HPDE6-E6E7 (cell line): Measurements from ENCODE around the gene KRAS.

Source experiments
- DNase-seq: peaks from one replicate; pipeline ENCODE4 v3.0.0; 2011; ENCODE audit warnings: missing footprints; ENCODE audit errors: extremely low spot score

KRAS gene

DNA sequence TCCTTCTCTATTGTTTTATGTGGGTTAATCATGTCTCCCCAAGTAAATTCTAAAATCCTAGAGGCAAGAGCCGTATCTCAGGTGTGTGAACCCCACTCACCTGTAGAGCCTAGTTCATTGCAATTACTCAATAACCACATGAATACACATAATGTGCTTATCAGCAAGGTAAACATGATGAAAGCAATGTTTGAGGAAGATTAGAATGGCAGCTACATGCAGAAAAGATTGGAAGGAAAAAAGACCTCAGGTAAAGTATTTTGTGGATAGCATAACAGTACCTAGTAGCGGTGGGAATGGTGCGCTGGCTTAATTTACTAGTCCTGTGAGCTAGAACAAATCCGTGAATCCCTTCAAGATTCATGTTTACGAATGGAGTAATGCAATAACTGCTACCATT is 5.3 kb upstream of the KRAS start:
- DNase-seq: no peak

DNA sequence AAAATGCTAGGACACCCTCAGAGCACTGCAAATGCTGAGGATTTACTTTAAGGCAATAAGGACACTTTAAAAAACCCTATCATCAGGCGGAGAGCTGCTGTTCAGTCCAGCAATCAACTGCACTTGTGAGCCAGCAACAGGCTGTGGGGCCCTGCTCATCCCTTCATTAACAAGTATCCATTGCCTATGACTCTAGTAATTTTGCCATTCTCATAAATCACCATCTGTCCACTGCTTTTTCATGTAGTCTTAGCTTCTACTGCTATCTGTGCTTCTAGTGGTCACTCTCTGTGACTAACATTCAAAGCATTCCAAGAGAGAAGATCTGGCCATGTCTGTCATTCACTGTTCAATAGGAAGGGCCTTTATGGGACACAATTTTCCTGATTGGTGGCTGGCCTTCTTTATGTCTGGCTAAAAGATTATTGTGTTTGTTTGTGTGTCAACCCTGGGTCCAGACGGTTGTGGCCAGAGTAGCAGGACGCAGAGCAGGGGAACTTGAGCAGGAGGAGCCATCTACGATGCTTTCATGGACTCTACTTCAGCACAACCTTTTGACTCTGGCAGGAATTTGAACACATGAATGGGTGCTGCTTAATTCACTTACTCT is 3.6 kb upstream of the KRAS start:
- DNase-seq: no peak

- no peak for DNase-seq
Observed at GRCh38 chr12:25253371-25254068, 2.8 kb upstream of the KRAS start.

- no peak for DNase-seq
Observed at GRCh38 chr12:25252946-25253345, 2.2 kb upstream of the KRAS start.

- no peak for DNase-seq
Observed at GRCh38 chr12:25251769-25252168, 1.0 kb upstream of the KRAS start.

- peak; percentile 6 for DNase-seq
Observed at GRCh38 chr12:25249931-25250738, 594 bp downstream of the KRAS start.

DNA sequence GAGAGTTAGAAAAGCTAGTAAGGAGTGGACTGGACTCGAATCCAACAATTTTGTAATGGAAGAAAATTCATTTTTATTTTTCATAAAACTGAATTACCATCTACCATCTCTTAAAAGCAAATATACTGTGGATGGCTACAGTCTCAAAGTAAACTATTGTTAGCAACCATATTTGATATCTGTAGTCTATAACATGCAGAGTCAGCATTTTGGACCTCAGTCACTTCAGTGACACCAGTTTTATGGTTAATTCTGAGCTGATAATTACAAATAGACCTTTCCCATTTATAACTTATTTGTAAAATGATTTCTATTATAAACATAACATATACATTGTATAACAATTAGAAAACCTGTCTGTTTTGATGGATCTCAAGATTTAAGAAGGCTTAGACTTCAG is 2.0 kb downstream of the KRAS start:
- no peak for DNase-seq

DNA sequence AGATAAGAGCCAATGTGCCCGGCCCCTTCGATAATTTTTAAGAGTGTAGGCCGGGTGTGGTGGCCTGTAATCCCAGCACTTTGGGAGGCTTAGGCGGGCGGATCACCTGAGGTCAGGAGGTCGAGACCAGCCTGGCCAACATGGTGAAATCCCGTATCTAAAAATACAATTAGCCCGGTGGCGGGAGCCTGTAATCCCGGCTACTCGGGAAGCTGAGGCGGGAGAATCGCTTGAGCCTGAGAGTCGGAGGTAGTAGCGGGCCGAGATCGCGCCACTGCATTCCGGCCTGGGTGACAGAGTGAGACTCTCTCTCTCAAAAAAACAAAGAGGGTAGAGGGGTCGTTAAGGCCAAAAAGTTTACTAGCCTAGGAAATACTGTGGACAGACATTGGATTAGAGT is 2.6 kb downstream of the KRAS start:
- DNase-seq: no peak

DNA sequence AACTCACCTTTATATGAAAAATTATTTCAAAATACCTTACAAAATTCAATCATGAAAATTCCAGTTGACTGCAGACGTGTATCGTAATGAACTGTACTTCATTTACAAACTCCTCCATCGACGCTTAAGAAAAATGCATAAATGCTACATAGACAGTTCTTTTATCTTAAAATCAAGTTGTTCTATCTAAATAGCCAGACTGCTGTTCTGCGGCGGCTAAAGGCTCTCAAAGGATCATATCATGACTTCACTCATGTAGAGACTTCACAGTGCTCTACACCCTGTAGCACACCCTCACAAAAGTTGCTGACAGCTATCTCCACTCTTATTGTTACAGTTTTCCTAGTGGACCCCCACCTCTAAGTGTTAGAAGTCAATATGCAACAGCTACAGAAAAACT is 5.2 kb downstream of the KRAS start:
- DNase-seq: no peak

DNA sequence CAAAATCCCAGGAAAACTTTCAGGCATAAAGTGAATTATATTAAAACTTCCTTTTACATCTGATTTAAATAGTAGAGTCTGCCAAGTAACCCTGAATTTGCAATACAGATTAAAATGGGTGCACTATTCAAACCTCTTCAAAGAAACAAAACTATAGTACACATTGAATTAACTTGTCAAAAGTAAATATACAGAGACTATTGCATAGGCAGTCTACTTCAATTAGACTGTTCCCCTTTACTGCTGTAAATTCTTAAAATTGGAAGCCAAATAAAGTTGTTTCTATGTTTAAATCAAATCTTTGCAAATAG is 7.1 kb downstream of the KRAS start:
- no peak for DNase-seq

DNA sequence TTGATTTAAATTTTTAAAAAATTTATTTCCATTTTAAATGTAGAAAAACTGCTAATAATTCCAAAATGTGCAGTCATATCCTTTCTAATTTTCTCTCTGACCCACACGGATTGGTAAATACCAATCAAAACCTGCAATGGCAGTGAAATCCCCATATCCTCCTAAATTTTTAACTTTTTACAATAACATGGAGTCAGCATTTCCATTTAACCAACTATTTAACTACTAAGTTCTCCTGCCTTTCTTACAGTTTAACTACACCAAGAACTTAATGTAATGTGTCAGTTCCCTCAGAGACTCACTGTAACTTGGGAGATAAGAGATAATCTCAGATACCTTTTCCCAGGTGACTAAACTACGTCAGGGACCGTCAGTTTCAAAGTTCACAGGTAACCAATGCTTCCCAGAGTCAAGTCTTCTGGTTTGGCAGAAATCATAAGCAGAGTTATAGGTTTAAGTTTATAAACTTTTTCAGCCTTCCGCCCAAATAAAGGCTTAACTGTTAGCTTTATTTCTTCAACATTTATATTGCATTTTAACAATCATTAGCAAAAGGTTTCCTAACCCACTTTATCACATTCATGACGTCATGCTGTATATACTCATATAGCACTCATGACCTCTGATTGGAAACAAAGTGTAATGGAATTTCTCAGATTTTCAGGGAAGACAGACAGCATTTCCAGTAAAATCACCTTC is 7.6 kb downstream of the KRAS start:
- no peak for DNase-seq

- DNase-seq: no peak
Observed at GRCh38 chr12:25241167-25242020, 9.3 kb downstream of the KRAS start.

GRCh38 chr12:25236626-25237025 is 14.1 kb downstream of the KRAS start:
- no peak for DNase-seq

GRCh38 chr12:25236190-25236589 is 14.5 kb downstream of the KRAS start:
- no peak for DNase-seq

- no peak for DNase-seq
Observed at GRCh38 chr12:25213338-25213737, 37.4 kb downstream of the KRAS start.

- DNase-seq: no peak
Observed at GRCh38 chr12:25208554-25208953, 42.2 kb downstream of the KRAS start.

- DNase-seq: no peak
Observed at GRCh38 chr12:25207846-25208245, 42.9 kb downstream of the KRAS start.

GRCh38 chr12:25207411-25207810 is 43.3 kb downstream of the KRAS start:
- DNase-seq: no peak

- DNase-seq: no peak
Observed at GRCh38 chr12:25202137-25202536, 48.6 kb downstream of the KRAS start.

- no peak for DNase-seq
Observed at GRCh38 chr12:25200703-25201102, 50.0 kb downstream of the KRAS start.

DNA sequence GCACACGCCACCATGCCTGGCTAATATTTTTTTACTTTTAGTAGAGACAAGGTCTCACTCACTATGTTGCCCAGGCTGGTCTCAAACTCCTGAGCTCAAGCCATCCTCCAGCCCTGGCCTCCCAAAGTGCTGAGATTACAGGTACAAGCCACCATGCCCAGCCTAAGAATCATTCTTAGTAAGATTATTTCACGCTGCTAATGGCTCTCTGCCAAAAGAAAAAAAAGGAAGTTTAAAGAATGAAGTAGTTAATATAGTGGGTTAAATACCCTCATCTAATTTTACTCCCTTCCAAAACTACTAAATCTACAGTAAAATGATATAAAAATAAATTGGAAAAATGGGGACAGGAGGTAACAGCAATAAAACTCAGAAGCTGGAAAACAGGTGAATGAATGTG is 53.1 kb downstream of the KRAS start:
- no peak for DNase-seq
